WTC11 (cell line): ENCODE data around the gene VSIR.

ENCODE experiments used
- FOXJ3 ChIP-seq: sonication (generic); formaldehyde crosslinking; IDR thresholded peaks from 2 replicates; pipeline ENCODE4 v1.9.0; 2021; ENCODE audit warnings: missing genetic modification reagents, mild to moderate bottlenecking, borderline replicate concordance
- SMAD3 ChIP-seq: sonication (generic); formaldehyde crosslinking; IDR thresholded peaks from 2 replicates; pipeline ENCODE4 v1.8.0; 2022; ENCODE audit warnings: missing genetic modification reagents, mild to moderate bottlenecking, borderline replicate concordance
- TCF7 ChIP-seq: sonication (generic); formaldehyde crosslinking; IDR thresholded peaks from 2 replicates; pipeline ENCODE4 v1.8.0; 2022; ENCODE audit warnings: mild to moderate bottlenecking, low read depth, missing genetic modification reagents, moderate library complexity
- TF ChIP-seq, protein P1 (sequence below): fragments of 200-600 bp; IDR thresholded peaks from 2 replicates; pipeline ENCODE4 v1.8.0; 2022; ENCODE audit warnings: antibody characterized with exemption

DNA sequence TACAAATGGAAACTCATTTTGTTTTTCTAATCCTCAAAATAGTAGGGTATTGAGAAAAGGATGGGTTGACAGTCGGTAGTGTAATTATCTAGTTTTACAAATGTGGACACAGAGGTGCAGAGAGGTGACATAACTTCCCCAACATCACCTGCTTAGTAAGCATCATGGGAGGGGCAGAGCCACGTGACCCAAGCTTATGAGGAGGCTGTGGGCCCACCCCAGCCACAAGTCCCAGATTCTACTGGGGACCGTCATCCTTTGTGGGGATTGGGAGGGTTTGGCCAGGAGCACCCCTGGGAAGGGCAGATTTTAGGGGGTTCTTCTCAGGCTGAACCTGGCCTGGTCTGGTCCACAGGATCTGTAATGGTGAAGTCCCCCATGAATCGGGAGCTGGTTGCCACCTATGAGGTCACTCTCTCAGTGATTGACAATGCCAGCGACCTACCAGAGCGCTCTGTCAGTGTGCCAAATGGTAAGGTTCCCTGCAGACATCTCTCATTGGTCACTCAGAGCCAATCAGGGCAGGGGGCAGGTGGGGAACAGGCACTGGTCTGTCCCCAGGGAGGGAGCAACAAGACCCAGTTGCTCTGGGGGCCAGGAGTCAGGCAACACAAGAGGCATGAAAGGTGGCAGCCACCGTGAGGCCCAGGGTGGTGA is 23.6 kb upstream of the VSIR start:
- TF ChIP-seq, protein P1, sequence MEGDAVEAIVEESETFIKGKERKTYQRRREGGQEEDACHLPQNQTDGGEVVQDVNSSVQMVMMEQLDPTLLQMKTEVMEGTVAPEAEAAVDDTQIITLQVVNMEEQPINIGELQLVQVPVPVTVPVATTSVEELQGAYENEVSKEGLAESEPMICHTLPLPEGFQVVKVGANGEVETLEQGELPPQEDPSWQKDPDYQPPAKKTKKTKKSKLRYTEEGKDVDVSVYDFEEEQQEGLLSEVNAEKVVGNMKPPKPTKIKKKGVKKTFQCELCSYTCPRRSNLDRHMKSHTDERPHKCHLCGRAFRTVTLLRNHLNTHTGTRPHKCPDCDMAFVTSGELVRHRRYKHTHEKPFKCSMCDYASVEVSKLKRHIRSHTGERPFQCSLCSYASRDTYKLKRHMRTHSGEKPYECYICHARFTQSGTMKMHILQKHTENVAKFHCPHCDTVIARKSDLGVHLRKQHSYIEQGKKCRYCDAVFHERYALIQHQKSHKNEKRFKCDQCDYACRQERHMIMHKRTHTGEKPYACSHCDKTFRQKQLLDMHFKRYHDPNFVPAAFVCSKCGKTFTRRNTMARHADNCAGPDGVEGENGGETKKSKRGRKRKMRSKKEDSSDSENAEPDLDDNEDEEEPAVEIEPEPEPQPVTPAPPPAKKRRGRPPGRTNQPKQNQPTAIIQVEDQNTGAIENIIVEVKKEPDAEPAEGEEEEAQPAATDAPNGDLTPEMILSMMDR: no peak
- TF ChIP-seq FOXJ3 (CRISPR knock-in tag) (no peak), SMAD3 (CRISPR knock-in tag) (no peak), TCF7 (CRISPR knock-in tag) (no peak)
